ENCODE data around the gene CACNA1S.

Gene CACNA1S

DNA sequence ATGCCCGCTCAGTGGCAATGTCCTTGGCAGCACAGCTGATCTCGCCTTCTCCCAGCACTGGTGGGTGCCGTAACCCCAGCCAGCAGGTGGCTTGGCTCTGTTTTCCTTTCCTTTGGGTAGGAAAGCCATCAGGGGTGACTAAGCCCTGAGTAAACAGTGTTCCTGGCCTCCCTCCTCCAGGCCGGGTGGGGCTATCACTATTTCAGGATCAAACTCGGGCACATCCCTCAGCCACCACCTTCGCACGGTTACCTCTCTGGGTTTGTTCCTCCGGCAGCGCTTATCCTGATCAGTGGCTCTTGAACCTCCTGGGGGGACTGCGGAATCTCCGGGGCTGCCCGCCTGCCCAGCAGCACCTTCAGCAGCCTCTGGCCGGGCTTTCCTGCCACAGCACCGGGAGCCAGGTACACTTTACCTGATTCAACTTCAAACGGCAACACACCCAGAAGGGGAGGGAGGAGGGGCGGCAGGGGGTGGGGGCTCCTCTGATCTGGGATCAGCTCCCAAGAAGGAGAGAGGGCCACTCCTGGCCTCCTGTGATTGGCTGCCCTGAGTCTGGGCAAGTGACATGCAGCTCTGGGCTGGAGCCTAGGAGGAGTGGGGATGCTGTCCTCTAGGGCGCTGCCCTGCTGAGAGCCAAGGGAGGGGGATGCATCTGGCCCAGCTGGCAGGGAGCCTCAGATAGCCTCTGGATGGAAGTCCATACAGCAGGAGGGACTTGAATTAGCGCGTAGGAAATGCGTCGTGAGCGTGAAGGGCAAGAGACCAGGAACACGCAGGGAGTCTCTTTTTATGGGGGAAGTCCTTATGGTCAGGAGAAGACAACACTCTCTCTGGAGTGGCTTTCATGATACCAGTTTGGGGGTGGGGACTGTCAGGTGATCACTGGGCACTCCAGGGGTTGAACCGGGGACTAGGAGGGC lies 14.9 kb upstream of the CACNA1S start, which contains the start of gene ASCL5:
Gene ASCL5 (minus strand): TSS at position 353 of the 923 bp plus-strand sequence. CDS start 11,812 bp downstream, outside the sequence.
- no peak for DNase-seq (ENCODE audit: low spot score)
- in situ Hi-C loops (cut with MboI; ENCODE audit: low sequenced_read_pairs, unreplicated experiment), result no loop called here
- TF ChIP-seq, protein P1, sequence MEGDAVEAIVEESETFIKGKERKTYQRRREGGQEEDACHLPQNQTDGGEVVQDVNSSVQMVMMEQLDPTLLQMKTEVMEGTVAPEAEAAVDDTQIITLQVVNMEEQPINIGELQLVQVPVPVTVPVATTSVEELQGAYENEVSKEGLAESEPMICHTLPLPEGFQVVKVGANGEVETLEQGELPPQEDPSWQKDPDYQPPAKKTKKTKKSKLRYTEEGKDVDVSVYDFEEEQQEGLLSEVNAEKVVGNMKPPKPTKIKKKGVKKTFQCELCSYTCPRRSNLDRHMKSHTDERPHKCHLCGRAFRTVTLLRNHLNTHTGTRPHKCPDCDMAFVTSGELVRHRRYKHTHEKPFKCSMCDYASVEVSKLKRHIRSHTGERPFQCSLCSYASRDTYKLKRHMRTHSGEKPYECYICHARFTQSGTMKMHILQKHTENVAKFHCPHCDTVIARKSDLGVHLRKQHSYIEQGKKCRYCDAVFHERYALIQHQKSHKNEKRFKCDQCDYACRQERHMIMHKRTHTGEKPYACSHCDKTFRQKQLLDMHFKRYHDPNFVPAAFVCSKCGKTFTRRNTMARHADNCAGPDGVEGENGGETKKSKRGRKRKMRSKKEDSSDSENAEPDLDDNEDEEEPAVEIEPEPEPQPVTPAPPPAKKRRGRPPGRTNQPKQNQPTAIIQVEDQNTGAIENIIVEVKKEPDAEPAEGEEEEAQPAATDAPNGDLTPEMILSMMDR (IDR thresholded peaks at IDR 0.05; ENCODE audit: borderline replicate concordance, control extremely low read depth, extremely low read depth, insufficient read depth, missing control alignments), result no peak

DNA sequence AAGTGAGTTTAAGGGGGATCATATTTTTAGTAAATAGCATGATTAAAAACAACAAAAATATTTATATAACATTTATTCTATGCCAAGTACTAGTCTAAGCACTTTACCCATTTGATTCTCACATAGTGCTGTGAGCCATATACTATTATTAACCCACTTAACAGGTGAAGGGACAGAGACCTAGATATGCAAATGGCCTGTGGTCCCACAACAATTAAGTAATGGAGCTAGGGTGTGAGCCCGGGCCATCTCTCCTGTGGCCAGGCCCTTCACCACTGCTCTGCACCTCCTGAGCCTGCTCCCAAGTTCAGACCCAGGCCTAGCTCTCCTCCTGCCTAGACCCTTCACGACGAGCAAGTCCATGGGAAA lies 14.2 kb upstream of the CACNA1S start:
- TF ChIP-seq, protein P1 (IDR thresholded peaks at IDR 0.05; ENCODE audit: borderline replicate concordance, control extremely low read depth, extremely low read depth, insufficient read depth, missing control alignments), result no peak
- DNase-seq (ENCODE audit: low spot score), result no peak
- in situ Hi-C loops (cut with MboI; ENCODE audit: low sequenced_read_pairs, unreplicated experiment), result no loop called here

DNA sequence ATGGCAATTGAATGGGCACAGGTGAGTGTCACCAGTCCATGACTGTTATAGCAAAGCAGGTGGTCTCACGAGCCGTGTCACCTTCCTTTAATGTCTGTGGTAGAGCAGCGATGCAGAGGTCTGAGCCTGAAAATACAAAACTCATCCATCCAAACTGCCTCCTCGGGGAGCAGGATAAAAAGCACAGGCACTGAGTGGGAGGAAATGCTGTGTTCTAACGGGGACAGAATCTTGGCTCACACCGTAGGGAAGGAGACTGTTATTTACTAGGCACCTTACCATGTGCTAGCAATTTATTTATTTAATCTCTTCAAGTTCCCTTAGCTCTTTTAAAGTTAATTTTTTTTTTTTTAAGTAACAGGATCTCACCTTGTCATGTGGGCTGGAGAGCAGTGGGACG lies 13.6 kb upstream of the CACNA1S start:
- TF ChIP-seq, protein P1 (IDR thresholded peaks at IDR 0.05; ENCODE audit: borderline replicate concordance, control extremely low read depth, extremely low read depth, insufficient read depth, missing control alignments), result no peak
- DNase-seq (ENCODE audit: low spot score), result no peak
- in situ Hi-C loops (cut with MboI; ENCODE audit: low sequenced_read_pairs, unreplicated experiment), result no loop called here

DNA sequence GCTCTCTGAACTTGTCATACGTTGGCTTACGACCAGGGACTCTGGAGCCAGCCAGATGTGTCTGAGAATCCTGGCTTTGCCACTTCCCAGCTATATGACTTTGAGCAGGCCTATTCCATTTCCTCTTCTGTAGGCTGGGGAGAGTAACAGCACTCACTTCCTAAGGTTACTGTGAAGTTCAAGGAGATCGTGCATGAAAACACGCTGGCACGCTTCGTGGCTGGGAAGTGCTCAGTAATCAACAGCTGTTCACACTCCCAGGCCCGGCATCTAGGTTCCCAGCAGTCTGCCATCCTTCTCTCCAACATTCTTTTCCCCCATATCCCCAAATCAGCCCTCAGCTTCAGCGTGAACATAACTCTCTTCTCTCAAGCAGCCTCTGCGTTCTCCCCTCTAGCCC lies 12.8 kb upstream of the CACNA1S start:
- no peak for DNase-seq (ENCODE audit: low spot score)
- in situ Hi-C loops (cut with MboI; ENCODE audit: low sequenced_read_pairs, unreplicated experiment), result no loop called here
- TF ChIP-seq, protein P1 (IDR thresholded peaks at IDR 0.05; ENCODE audit: borderline replicate concordance, control extremely low read depth, extremely low read depth, insufficient read depth, missing control alignments), result no peak

DNA sequence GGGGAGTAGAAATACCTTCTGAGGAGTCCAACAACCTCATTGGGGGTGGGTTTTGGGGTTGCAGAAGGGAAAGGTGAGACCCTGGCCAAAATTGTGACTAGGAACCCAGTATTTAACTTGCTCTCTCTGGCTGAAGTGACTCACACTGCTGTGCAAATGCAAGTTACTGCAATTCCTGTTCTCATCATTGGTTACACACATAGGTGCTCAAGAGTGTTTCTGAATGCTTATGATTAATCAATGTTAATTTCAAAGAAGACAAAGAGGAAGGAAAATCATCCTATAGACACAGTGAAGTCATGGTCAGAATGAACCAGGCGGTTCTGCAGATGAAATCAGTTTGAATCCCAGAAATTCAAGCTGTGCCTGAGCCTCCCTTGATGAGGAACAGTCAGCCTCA lies 11.6 kb upstream of the CACNA1S start:
- TF ChIP-seq, protein P1 (IDR thresholded peaks at IDR 0.05; ENCODE audit: borderline replicate concordance, control extremely low read depth, extremely low read depth, insufficient read depth, missing control alignments), result no peak
- in situ Hi-C loops (cut with MboI; ENCODE audit: low sequenced_read_pairs, unreplicated experiment), result no loop called here
- no peak for DNase-seq (ENCODE audit: low spot score)

DNA sequence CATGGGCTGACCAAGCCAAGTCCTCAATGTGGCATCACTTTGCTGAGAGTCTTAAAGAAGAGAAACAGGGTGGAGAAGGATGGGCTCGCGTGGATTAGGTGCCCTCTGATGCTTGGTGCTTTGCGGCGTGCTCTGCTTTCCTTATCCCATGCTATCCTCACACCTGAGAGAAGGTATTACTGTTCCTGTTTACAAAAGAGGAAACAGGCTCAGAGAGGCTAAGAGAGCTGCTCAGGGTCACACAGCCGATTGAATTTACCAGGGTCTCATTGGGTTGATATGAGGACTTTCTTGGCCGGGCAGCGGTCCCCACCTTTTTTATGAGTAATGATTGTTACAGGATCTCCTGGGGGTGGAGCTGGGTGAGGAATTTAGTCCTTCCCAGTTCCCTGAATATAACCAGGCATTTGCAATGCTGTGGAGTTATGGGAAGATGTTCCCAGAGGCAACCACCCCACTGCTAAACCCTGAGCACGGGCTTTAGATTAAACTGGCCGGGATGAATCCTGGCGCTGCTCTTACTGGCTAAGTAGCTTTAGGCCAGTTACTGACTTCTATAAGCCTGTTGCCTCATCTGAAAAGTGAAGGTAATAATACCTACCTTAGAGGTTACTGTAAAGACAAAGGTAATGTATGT lies 10.2 kb upstream of the CACNA1S start:
- in situ Hi-C loops (cut with MboI; ENCODE audit: low sequenced_read_pairs, unreplicated experiment), result no loop called here
- no peak for DNase-seq (ENCODE audit: low spot score)
- TF ChIP-seq, protein P1 (IDR thresholded peaks at IDR 0.05; ENCODE audit: borderline replicate concordance, control extremely low read depth, extremely low read depth, insufficient read depth, missing control alignments), result no peak

All from GM13976 (cell line).